Measurements from ENCODE around the gene PDE4D. TPM values are rescaled to one million over a fixed set of nuclear protein-coding genes. Genes with fewer than 3 reads are reported as not detected.
"Not testable (repeated sequence)": the region's sequence is repeated elsewhere in the genome, so short reads cannot be mapped to it uniquely, and the experiment has no call there.

PDE4D gene
- total RNA-seq, 1 experiment from 2014 or later = 3.6 TPM

DNA sequence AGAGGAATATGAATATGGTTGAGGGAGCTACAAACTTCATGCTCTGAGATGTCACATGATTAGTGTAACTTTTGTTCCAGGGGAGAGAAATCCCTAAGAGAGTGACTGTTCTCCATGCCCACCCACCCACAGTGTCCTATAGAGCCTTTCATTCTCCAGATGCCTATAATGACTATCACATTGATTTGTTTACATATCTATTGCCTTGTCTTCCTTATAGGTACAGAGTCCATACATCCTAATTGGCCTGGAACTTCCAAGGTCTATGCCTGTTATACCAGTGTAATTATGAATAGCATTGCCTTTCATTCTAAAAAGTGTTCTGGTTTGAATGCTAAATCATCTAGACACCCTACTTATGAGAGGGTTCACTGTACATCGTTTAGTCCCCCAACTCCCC, 835.3 kb downstream of the PDE4D start:
- no peak for ATAC-seq
- no peak overlapping the region for H3K9ac ChIP-seq (ENCODE audit: low read length)
- H3K27me3 ChIP-seq (ENCODE audit: low read length) = no peaks in the 10 kb centered on the region
- no peak overlapping the region for H3K4me2 ChIP-seq (ENCODE audit: low read length)
- no peaks in the 10 kb centered on the region for H4K20me1 ChIP-seq (ENCODE audit: low read length)
- POLR2A ChIA-PET (ENCODE audit: unreplicated experiment) = no interaction called here
- CTCF ChIA-PET = no interaction called here
- H3F3A ChIP-seq (ENCODE audit: low read length, unreplicated experiment) = no peaks in the 10 kb centered on the region
- H2AFZ ChIP-seq (ENCODE audit: low read length) = no peak overlapping the region
- no peaks in the 10 kb centered on the region for H3K36me3 ChIP-seq (ENCODE audit: low read depth, low read length)
- no peaks in the 10 kb centered on the region for H3K9me2 ChIP-seq (replicated peaks; ENCODE audit: low read length)
- no TSS peak for BruUV-seq (replicated peaks)
- no peaks in the 10 kb centered on the region for H3K9me3 ChIP-seq (ENCODE audit: low read length)
- intact Hi-C loops (cut with micrococcal nuclease) = no loop called here
- no peak for TF ChIP-seq EZH2phosphoT487 (IDR thresholded peaks at IDR 0.05; ENCODE audit: borderline replicate concordance, low read length)
- H3K79me2 ChIP-seq (ENCODE audit: low read length) = no peaks in the 10 kb centered on the region
- H3K27ac ChIP-seq (ENCODE audit: low read length) = no peak overlapping the region
- DNase-seq = no peak
- H3K4me1 ChIP-seq (ENCODE audit: insufficient read depth, low read length) = peaks cover 36% of the 10 kb centered on the region
- no peak overlapping the region for H3K4me3 ChIP-seq (ENCODE audit: low read length)

GRCh38 chr5:59056599-59056998, 836.9 kb downstream of the PDE4D start:
- POLR2A ChIA-PET (ENCODE audit: unreplicated experiment); H3K79me2 ChIP-seq (ENCODE audit: low read length); H3K27ac ChIP-seq (ENCODE audit: low read length): not testable (repeated sequence)

GRCh38 chr5:59055745-59056448, 837.6 kb downstream of the PDE4D start:
- peak; percentile 43 for DNase-seq
- Histone ChIP-seq H3K9ac (ENCODE audit: low read length) (no peak overlapping the region), H3K4me2 (ENCODE audit: low read length) (peak overlapping the region; percentile 5; the same call in 1 of the 2 replicates), H3F3A (ENCODE audit: low read length, unreplicated experiment) (no peaks in the 10 kb centered on the region), H4K20me1 (ENCODE audit: low read length) (no peaks in the 10 kb centered on the region), H3K27ac (ENCODE audit: low read length) (peak overlapping the region; percentile 41), H3K4me1 (ENCODE audit: insufficient read depth, low read length) (peaks cover 14% of the 10 kb centered on the region), H3K27me3 (ENCODE audit: low read length) (no peaks in the 10 kb centered on the region), H3K9me2 (replicated peaks; ENCODE audit: low read length) (no peaks in the 10 kb centered on the region), H2AFZ (ENCODE audit: low read length) (0 out of 2 replicates have a peak overlapping the region, but pooled peaks have one; percentile 6), H3K79me2 (ENCODE audit: low read length) (no peaks in the 10 kb centered on the region), H3K36me3 (ENCODE audit: low read depth, low read length) (no peaks in the 10 kb centered on the region), H3K4me3 (ENCODE audit: low read length) (no peak overlapping the region), H3K9me3 (ENCODE audit: low read length) (no peaks in the 10 kb centered on the region)
- peak; percentile 29; the same call in 1 of the 2 replicates for ATAC-seq
- CTCF ChIA-PET = no interaction called here
- BruUV-seq (replicated peaks) = no TSS peak
- intact Hi-C loops (cut with micrococcal nuclease) = no loop called here
- POLR2A ChIA-PET (ENCODE audit: unreplicated experiment) = no interaction called here
- TF ChIP-seq, protein P1, sequence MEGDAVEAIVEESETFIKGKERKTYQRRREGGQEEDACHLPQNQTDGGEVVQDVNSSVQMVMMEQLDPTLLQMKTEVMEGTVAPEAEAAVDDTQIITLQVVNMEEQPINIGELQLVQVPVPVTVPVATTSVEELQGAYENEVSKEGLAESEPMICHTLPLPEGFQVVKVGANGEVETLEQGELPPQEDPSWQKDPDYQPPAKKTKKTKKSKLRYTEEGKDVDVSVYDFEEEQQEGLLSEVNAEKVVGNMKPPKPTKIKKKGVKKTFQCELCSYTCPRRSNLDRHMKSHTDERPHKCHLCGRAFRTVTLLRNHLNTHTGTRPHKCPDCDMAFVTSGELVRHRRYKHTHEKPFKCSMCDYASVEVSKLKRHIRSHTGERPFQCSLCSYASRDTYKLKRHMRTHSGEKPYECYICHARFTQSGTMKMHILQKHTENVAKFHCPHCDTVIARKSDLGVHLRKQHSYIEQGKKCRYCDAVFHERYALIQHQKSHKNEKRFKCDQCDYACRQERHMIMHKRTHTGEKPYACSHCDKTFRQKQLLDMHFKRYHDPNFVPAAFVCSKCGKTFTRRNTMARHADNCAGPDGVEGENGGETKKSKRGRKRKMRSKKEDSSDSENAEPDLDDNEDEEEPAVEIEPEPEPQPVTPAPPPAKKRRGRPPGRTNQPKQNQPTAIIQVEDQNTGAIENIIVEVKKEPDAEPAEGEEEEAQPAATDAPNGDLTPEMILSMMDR (conservative IDR thresholded peaks at IDR 0.05; ENCODE audit: low read depth, low read length) = no peak
- TF ChIP-seq EZH2 (IDR thresholded peaks at IDR 0.05; ENCODE audit: low read length, unreplicated experiment) = no peak
- no peak for TF ChIP-seq EZH2phosphoT487 (IDR thresholded peaks at IDR 0.05; ENCODE audit: borderline replicate concordance, low read length)

More at GRCh38 chr5:59056599-59056998, 836.9 kb downstream of the PDE4D start:
- H3K9ac ChIP-seq (ENCODE audit: low read length); H3K4me3 ChIP-seq (ENCODE audit: low read length); H4K20me1 ChIP-seq (ENCODE audit: low read length); H3K36me3 ChIP-seq (ENCODE audit: low read depth, low read length); H3K27me3 ChIP-seq (ENCODE audit: low read length); CTCF ChIA-PET; DNase-seq; H2AFZ ChIP-seq (ENCODE audit: low read length); H3K9me2 ChIP-seq (replicated peaks; ENCODE audit: low read length); H3K9me3 ChIP-seq (ENCODE audit: low read length); ATAC-seq; BruUV-seq (replicated peaks); H3K4me2 ChIP-seq (ENCODE audit: low read length); H3F3A ChIP-seq (ENCODE audit: low read length, unreplicated experiment); intact Hi-C loops (cut with micrococcal nuclease): not testable (repeated sequence)
- peaks cover 19% of the 10 kb centered on the region for H3K4me1 ChIP-seq (ENCODE audit: insufficient read depth, low read length)
